ENCODE data around the gene SLAIN1.

Gene SLAIN1

GRCh38 chr13:77807431-77808135 is 110.1 kb downstream of the SLAIN1 start:
- TF ChIP-seq POLR2A (IDR thresholded peaks at IDR 0.05; ENCODE audit: low read length) (no peak), GATA1 (IDR thresholded peaks at IDR 0.05; ENCODE audit: low read depth, low read length) (no peak)
- DNase-seq, result no peak

DNA sequence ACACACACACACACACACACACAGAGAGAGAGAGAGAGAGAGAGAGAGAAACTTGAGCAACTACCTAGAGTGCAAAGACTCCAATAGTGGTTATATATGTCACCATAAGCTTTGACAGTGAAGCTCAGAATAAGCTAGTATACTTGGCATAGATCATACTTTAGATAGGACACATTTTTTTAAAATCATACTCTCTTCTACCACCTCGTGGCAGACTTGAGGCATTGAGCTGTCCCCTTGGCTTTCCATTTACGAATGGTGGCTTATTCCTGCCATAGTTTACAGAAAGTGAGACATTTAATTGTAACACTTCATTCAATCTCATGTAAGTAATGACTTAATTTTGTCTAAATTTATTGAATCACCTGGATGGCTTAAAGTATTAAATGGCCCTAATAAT is 112.9 kb downstream of the SLAIN1 start:
- no peak for TF ChIP-seq POLR2A (IDR thresholded peaks at IDR 0.05; ENCODE audit: low read length)

GRCh38 chr13:77810878-77811277 is 113.4 kb downstream of the SLAIN1 start:
- DNase-seq, result no peak
- TF ChIP-seq POLR2A (IDR thresholded peaks at IDR 0.05; ENCODE audit: low read length) (no peak), GATA1 (IDR thresholded peaks at IDR 0.05; ENCODE audit: low read depth, low read length) (no peak)

More for the DNA sequence above, 112.9 kb downstream of the SLAIN1 start:
- DNase-seq, result peak; percentile 6 to 8

GRCh38 chr13:77811381-77811780 is 113.9 kb downstream of the SLAIN1 start:
- TF ChIP-seq POLR2A (IDR thresholded peaks at IDR 0.05; ENCODE audit: low read length), result no peak
- no peak for TF ChIP-seq GATA1 (IDR thresholded peaks at IDR 0.05; ENCODE audit: low read depth, low read length)
- DNase-seq, result no peak

GRCh38 chr13:77811981-77812380 is 114.5 kb downstream of the SLAIN1 start:
- DNase-seq, result no peak
- TF ChIP-seq GATA1 (IDR thresholded peaks at IDR 0.05; ENCODE audit: low read depth, low read length) (no peak), POLR2A (IDR thresholded peaks at IDR 0.05; ENCODE audit: low read length) (no peak)

Data from erythroblast (primary cell).